Measurements from ENCODE around the gene SLC2A8. TPM values are rescaled to one million over a fixed set of nuclear protein-coding genes. Genes with fewer than 3 reads are reported as not detected.
A peak's percentile ranks its signal among the peaks of the same experiment; 100 is the strongest.

The SLC2A8 gene
- total and polyA plus RNA-seq, 10 donors = 10.0 to 32.0 (median 21.0) TPM

- Histone ChIP-seq H3K27ac (no peak overlapping the region), H3K4me3 (no peak overlapping the region), H3K4me1 (peaks cover 7 to 25% (median 12%) of the 10 kb centered on the region in 6 donors), H3K9me3 (peaks cover 0 to 14% (median 0%) of the 10 kb centered on the region in 8 donors), H3K36me3 (peaks cover 0 to 100% (median 94%) of the 10 kb centered on the region in 6 donors), H3K27me3 (replicated peaks in 1 of 7) (no peaks in the 10 kb centered on the region)
- 87 to 99% (median 94%) methylated on average over 14 to 17 of the region's 17 CpGs for WGBS, 5 donors
- DNase-seq = no peak
- intact Hi-C loops (cut with DNase I; ENCODE audit: low total_unique reads) = no loop called here
- TF ChIP-seq POLR2A (IDR thresholded peaks at IDR 0.05) (no peak), CTCF (IDR thresholded peaks at IDR 0.05 in 8 of 11, conservative IDR thresholded peaks at IDR 0.05 in 3 of 11) (no peak), POLR2AphosphoS5 (IDR thresholded peaks at IDR 0.05) (no peak)
Measured at GRCh38 chr9:127444283-127444920, 47.4 kb downstream of the SLC2A8 start.

GRCh38 chr9:127444921-127445850 is 48.2 kb downstream of the SLC2A8 start:
- intact Hi-C loops (cut with DNase I; ENCODE audit: low total_unique reads) = no loop called here
- no peaks in the 10 kb centered on the region for H3K27me3 ChIP-seq (replicated peaks in 1 of 7)
- H3K36me3 ChIP-seq = peaks cover 0 to 100% (median 92%) of the 10 kb centered on the region in 6 donors
- H3K27ac ChIP-seq = no peak overlapping the region
- no peak for DNase-seq
- peaks cover 0 to 14% (median 0%) of the 10 kb centered on the region in 8 donors for H3K9me3 ChIP-seq
- no peak overlapping the region for H3K4me3 ChIP-seq
- H3K4me1 ChIP-seq = peaks cover 15 to 32% (median 20%) of the 10 kb centered on the region in 6 donors
- TF ChIP-seq POLR2AphosphoS5 (IDR thresholded peaks at IDR 0.05) (no peak), POLR2A (IDR thresholded peaks at IDR 0.05) (no peak), CTCF (IDR thresholded peaks at IDR 0.05 in 8 of 11, conservative IDR thresholded peaks at IDR 0.05 in 3 of 11) (no peak)
- 93 to 96% (median 94%) methylated on average over 15 of the region's 15 CpGs for WGBS, 5 donors

GRCh38 chr9:127445851-127446712 is 49.1 kb downstream of the SLC2A8 start:
- no peak for DNase-seq
- Histone ChIP-seq H3K27ac (peak overlapping the region in 1 of 8 donors; percentile 27), H3K4me1 (peaks cover 16 to 38% (median 26%) of the 10 kb centered on the region in 6 donors), H3K36me3 (peaks cover 0 to 94% (median 83%) of the 10 kb centered on the region in 6 donors), H3K4me3 (no peak overlapping the region), H3K27me3 (replicated peaks in 1 of 7) (no peaks in the 10 kb centered on the region), H3K9me3 (peaks cover 0 to 14% (median 0%) of the 10 kb centered on the region in 8 donors)
- WGBS, 5 donors = 80 to 88% (median 87%) methylated on average over 4 of the region's 4 CpGs
- intact Hi-C loops (cut with DNase I; ENCODE audit: low total_unique reads) = no loop called here
- TF ChIP-seq POLR2AphosphoS5 (IDR thresholded peaks at IDR 0.05) (peak in 1 of 3 donors; percentile 10), CTCF (IDR thresholded peaks at IDR 0.05 in 8 of 11, conservative IDR thresholded peaks at IDR 0.05 in 3 of 11) (no peak), POLR2A (IDR thresholded peaks at IDR 0.05) (no peak)

All from spleen (tissue), 11 donors.